Keratinocyte (primary cell): ENCODE data around the gene NF1.

Source experiments
- EZH2 ChIP-seq: IDR thresholded peaks from one replicate; pipeline ENCODE4 v1.6.1; 2012; ENCODE audit warnings: inconsistent platforms, mild to moderate bottlenecking, low read length, moderate library complexity
- TF ChIP-seq, protein P1 (sequence below), 3 experiments: IDR thresholded peaks in 1 of 3; conservative IDR thresholded peaks in 1 of 3; optimal IDR thresholded peaks in 1 of 3; 2 replicates in 2 of 3; 3 replicates in 1 of 3; pipeline versions ENCODE3 to v1.5.1; 2011; ENCODE audit warnings: low read length in 3 of 3, mild to moderate bottlenecking in 3 of 3, moderate library complexity in 2 of 3, control low read depth in 1 of 3, inconsistent platforms in 1 of 3; ENCODE audit not compliant: insufficient read depth in 2 of 3; ENCODE audit errors: extremely low read depth in 1 of 3

DNA sequence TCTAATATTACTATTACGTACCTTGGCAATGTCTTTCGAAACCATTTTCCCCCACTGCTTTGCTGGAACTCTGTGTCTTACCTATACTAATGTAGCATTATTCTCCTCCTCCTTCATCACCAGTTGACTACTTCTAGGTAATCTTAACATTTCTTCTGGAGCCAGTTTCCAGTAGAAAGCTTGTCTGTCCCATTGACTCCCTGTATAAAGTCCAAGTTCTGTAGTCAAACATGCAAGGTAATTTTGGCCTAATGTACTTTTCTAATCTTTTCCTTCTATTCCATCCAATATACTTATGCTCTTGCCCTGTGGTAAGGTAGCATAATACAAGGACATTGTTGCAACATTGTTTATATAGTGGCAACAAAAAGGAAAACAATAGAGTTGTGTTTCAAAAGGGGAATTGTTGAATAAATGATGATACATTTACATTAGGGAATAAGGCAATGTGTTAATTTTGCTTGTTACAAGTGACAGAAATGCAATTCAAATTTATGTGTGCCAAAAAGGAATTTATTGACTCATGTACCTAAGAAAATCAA, 174.3 kb downstream of the NF1 start:
- TF ChIP-seq, protein P1, sequence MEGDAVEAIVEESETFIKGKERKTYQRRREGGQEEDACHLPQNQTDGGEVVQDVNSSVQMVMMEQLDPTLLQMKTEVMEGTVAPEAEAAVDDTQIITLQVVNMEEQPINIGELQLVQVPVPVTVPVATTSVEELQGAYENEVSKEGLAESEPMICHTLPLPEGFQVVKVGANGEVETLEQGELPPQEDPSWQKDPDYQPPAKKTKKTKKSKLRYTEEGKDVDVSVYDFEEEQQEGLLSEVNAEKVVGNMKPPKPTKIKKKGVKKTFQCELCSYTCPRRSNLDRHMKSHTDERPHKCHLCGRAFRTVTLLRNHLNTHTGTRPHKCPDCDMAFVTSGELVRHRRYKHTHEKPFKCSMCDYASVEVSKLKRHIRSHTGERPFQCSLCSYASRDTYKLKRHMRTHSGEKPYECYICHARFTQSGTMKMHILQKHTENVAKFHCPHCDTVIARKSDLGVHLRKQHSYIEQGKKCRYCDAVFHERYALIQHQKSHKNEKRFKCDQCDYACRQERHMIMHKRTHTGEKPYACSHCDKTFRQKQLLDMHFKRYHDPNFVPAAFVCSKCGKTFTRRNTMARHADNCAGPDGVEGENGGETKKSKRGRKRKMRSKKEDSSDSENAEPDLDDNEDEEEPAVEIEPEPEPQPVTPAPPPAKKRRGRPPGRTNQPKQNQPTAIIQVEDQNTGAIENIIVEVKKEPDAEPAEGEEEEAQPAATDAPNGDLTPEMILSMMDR (optimal IDR thresholded peaks at IDR 0.05 in 1 of 3, IDR thresholded peaks at IDR 0.05 in 1 of 3, conservative IDR thresholded peaks at IDR 0.05 in 1 of 3; ENCODE audit: extremely low read depth in 1 of 3, insufficient read depth in 2 of 3, low read length in 3 of 3): no peak
- no peak for TF ChIP-seq EZH2
